ENCODE data around the gene IKBIP.
"Not testable (repeated sequence)": the region's sequence is repeated elsewhere in the genome, so short reads cannot be mapped to it uniquely, and the experiment has no call there.

Gene IKBIP

DNA sequence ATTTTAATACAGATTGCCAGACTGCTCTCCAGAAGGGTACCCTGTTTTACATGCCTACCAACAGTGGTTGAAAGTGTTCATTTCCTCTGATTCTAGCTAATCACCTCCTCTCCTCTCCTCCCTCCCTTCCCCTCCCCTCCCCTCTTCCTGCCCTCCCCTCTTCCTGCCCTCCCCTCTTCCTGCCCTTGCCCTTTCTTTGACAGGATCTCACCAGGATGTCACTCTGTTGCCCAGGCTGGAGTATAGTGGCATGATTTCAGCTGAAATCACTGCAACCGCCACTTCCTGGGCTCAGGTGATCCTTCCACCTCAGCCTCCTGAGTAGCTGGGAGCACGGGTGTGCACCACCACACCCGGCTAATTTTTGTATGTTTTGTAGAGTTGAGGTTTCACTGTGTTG lies 25.2 kb upstream of the IKBIP start:
- no peak overlapping the region for H3K27ac ChIP-seq (ENCODE audit: insufficient read depth, low read depth, low read length, poor library complexity, severe bottlenecking)
- H3K27me3 ChIP-seq (ENCODE audit: control insufficient read depth, insufficient read depth, low read length, poor library complexity, severe bottlenecking) = no peaks in the 10 kb centered on the region
- no peaks in the 10 kb centered on the region for H3K4me1 ChIP-seq (ENCODE audit: control insufficient read depth, insufficient read depth, low read length)
- no peak overlapping the region for H3K4me3 ChIP-seq (ENCODE audit: insufficient read depth, low read depth, low read length)
- no peaks in the 10 kb centered on the region for H3K9me3 ChIP-seq (ENCODE audit: control insufficient read depth, low read length)
- 92 to 96% methylated on average over 3 of the region's 3 CpGs for WGBS, 2 experiments
- H3K36me3 ChIP-seq (ENCODE audit: control insufficient read depth, insufficient read depth, low read length) = peaks cover 4% of the 10 kb centered on the region

DNA sequence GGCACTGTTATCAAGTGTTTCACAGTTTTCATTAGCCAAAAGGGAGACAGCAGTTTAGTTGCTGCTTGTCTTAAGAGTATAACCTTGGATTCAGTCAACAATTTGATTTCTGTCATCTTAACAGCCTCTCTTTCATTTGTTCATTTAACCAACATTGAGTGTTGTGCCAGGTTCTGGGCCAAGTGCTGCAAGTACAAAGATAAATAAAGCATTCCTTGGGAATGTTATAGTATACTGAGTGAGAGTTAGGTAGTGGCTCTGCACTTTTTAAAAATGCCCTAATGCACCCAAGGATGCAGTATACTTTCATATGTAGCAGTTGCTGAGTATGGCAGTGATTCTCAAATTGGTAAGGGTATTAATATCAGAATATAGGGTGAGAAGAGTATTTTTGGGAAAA lies 15.9 kb upstream of the IKBIP start:
- Histone ChIP-seq H3K4me1 (ENCODE audit: control insufficient read depth, insufficient read depth, low read length) (no peaks in the 10 kb centered on the region), H3K36me3 (ENCODE audit: control insufficient read depth, insufficient read depth, low read length) (peaks cover 11% of the 10 kb centered on the region), H3K27ac (ENCODE audit: insufficient read depth, low read depth, low read length, poor library complexity, severe bottlenecking) (no peak overlapping the region), H3K27me3 (ENCODE audit: control insufficient read depth, insufficient read depth, low read length, poor library complexity, severe bottlenecking) (no peaks in the 10 kb centered on the region), H3K4me3 (ENCODE audit: insufficient read depth, low read depth, low read length) (no peak overlapping the region), H3K9me3 (ENCODE audit: control insufficient read depth, low read length) (no peaks in the 10 kb centered on the region)

GRCh38 chr12:98656289-98657101 lies 11.9 kb upstream of the IKBIP start:
- Histone ChIP-seq H3K4me3 (ENCODE audit: insufficient read depth, low read depth, low read length) (no peak overlapping the region), H3K27ac (ENCODE audit: insufficient read depth, low read depth, low read length, poor library complexity, severe bottlenecking) (no peak overlapping the region), H3K36me3 (ENCODE audit: control insufficient read depth, insufficient read depth, low read length) (peaks cover 11% of the 10 kb centered on the region), H3K9me3 (ENCODE audit: control insufficient read depth, low read length) (no peaks in the 10 kb centered on the region), H3K27me3 (ENCODE audit: control insufficient read depth, insufficient read depth, low read length, poor library complexity, severe bottlenecking) (no peaks in the 10 kb centered on the region), H3K4me1 (ENCODE audit: control insufficient read depth, insufficient read depth, low read length) (no peaks in the 10 kb centered on the region)
- 93 to 96% methylated on average over 6 of the region's 6 CpGs for WGBS, 2 experiments

DNA sequence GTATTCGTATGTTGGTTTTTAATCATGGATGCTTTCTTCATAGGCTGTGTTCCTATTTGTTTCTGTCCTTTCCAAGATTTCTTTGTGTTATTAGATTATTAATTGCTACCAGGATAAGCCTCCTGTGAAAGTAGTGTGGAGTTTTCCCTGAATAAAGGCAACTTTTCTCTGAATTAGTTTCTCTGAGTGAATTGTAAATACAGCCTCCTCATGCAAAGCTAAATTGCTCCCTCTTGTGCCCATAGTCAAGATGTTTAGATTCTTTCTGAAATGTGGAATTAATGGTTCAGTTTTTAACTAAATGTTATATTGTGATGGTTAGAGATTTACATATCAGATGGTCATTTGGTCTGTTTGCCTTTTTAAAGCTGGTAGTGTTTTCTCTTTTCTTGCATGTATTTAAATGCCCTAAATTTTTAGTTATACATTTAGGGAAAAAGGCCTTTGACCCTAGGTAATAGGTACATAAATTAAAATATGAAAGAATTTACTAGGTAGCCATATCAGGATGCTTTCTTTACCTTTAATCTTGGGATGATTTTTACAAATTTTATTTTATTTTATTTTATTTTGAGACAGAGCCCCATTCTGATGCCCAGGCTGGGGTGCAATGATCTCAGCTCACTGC lies 9.4 kb upstream of the IKBIP start:
- 100% methylated on average over 1 of the region's 1 CpG for WGBS, 2 experiments
- Histone ChIP-seq H3K27me3 (ENCODE audit: control insufficient read depth, insufficient read depth, low read length, poor library complexity, severe bottlenecking) (no peaks in the 10 kb centered on the region), H3K36me3 (ENCODE audit: control insufficient read depth, insufficient read depth, low read length) (peaks cover 14% of the 10 kb centered on the region), H3K4me3 (ENCODE audit: insufficient read depth, low read depth, low read length) (no peak overlapping the region), H3K4me1 (ENCODE audit: control insufficient read depth, insufficient read depth, low read length) (no peaks in the 10 kb centered on the region), H3K27ac (ENCODE audit: insufficient read depth, low read depth, low read length, poor library complexity, severe bottlenecking) (no peak overlapping the region), H3K9me3 (ENCODE audit: control insufficient read depth, low read length) (no peaks in the 10 kb centered on the region)

GRCh38 chr12:98651328-98651727 lies 6.7 kb upstream of the IKBIP start:
- H3K27ac ChIP-seq (ENCODE audit: insufficient read depth, low read depth, low read length, poor library complexity, severe bottlenecking) = no peak overlapping the region
- H3K27me3 ChIP-seq (ENCODE audit: control insufficient read depth, insufficient read depth, low read length, poor library complexity, severe bottlenecking) = no peaks in the 10 kb centered on the region
- peaks cover 6% of the 10 kb centered on the region for H3K4me1 ChIP-seq (ENCODE audit: control insufficient read depth, insufficient read depth, low read length)
- H3K4me3 ChIP-seq (ENCODE audit: insufficient read depth, low read depth, low read length) = no peak overlapping the region
- H3K36me3 ChIP-seq (ENCODE audit: control insufficient read depth, insufficient read depth, low read length) = peaks cover 15% of the 10 kb centered on the region
- no peaks in the 10 kb centered on the region for H3K9me3 ChIP-seq (ENCODE audit: control insufficient read depth, low read length)

DNA sequence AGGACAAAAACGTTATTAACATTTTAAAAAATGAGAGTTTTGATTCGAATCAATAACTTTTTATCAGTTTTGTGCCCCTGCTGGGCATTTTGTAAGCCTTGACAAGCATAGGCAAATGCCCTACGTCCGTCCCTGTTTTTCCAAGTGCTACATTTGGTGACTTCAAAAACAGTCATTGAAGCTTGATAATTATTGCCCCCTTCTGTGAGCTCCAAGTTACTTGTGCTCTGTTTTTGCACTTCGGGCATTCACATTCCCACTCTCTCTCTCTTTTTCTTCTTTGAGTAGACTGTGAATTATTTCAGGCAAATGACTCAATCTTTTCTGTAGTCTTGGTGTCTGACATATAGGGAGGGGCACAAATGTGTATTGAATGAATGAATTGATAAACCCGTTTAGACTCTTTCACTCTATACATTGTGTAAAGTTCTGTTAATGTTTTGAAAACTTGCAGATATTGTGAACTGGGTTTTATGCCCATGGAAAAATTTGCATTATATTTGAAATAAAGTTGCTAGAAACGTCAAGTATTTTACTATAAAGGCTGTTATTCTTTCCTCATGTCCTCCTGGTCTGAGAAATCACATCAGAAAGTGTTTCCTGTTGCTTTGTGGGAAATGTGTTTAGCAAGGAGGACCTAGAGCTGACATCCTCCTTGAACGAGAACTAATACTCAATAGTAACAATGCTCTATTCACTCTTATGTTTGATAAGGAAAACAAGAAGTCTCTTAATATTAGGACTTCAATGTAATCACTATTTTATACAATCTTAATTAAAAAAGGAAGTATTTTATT lies 1.9 kb upstream of the IKBIP start:
- H3K9me3 ChIP-seq (ENCODE audit: control insufficient read depth, low read length) = no peaks in the 10 kb centered on the region
- H3K4me1 ChIP-seq (ENCODE audit: control insufficient read depth, insufficient read depth, low read length) = peaks cover 6% of the 10 kb centered on the region
- H3K27me3 ChIP-seq (ENCODE audit: control insufficient read depth, insufficient read depth, low read length, poor library complexity, severe bottlenecking) = peaks cover 3% of the 10 kb centered on the region
- H3K27ac ChIP-seq (ENCODE audit: insufficient read depth, low read depth, low read length, poor library complexity, severe bottlenecking) = no peak overlapping the region
- peak overlapping the region; percentile 98 for H3K4me3 ChIP-seq (ENCODE audit: insufficient read depth, low read depth, low read length)
- H3K36me3 ChIP-seq (ENCODE audit: control insufficient read depth, insufficient read depth, low read length) = peaks cover 15% of the 10 kb centered on the region
- 41 to 51% methylated on average over 6 to 7 of the region's 8 CpGs for WGBS, 2 experiments

DNA sequence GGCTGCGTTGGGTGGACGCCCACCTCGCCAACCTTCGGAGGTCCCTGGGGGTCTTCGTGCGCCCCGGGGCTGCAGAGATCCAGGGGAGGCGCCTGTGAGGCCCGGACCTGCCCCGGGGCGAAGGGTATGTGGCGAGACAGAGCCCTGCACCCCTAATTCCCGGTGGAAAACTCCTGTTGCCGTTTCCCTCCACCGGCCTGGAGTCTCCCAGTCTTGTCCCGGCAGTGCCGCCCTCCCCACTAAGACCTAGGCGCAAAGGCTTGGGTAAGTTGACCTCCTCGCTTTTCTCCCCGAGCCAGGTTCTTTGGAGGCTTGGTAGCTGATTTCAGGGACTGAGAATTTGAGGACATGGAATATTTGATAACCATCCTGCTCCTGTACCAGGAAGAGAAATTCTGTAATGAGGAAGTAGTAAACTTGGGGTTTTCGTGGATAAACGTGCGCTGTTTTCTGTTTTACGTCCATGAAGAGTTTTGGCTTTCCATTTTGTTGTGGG lies 1.0 kb upstream of the IKBIP start:
- H3K4me1 ChIP-seq (ENCODE audit: control insufficient read depth, insufficient read depth, low read length) = peaks cover 6% of the 10 kb centered on the region
- H3K36me3 ChIP-seq (ENCODE audit: control insufficient read depth, insufficient read depth, low read length) = peaks cover 15% of the 10 kb centered on the region
- H3K4me3 ChIP-seq (ENCODE audit: insufficient read depth, low read depth, low read length) = peak overlapping the region; percentile 98
- H3K9me3 ChIP-seq (ENCODE audit: control insufficient read depth, low read length) = no peaks in the 10 kb centered on the region
- H3K27ac ChIP-seq (ENCODE audit: insufficient read depth, low read depth, low read length, poor library complexity, severe bottlenecking) = peak overlapping the region; percentile 72
- H3K27me3 ChIP-seq (ENCODE audit: control insufficient read depth, insufficient read depth, low read length, poor library complexity, severe bottlenecking) = peaks cover 3% of the 10 kb centered on the region
- 3% methylated on average over 24 of the region's 24 CpGs for WGBS, 2 experiments

GRCh38 chr12:98644433-98644711 lies 216 bp downstream of the IKBIP start:
- Histone ChIP-seq H3K9me3 (ENCODE audit: control insufficient read depth, low read length) (no peaks in the 10 kb centered on the region), H3K4me1 (ENCODE audit: control insufficient read depth, insufficient read depth, low read length) (peaks cover 6% of the 10 kb centered on the region), H3K27me3 (ENCODE audit: control insufficient read depth, insufficient read depth, low read length, poor library complexity, severe bottlenecking) (peaks cover 3% of the 10 kb centered on the region), H3K4me3 (ENCODE audit: insufficient read depth, low read depth, low read length) (peak overlapping the region; percentile 98), H3K36me3 (ENCODE audit: control insufficient read depth, insufficient read depth, low read length) (peaks cover 8% of the 10 kb centered on the region), H3K27ac (ENCODE audit: insufficient read depth, low read depth, low read length, poor library complexity, severe bottlenecking) (peak overlapping the region; percentile 95)
- 0% methylated on average over 20 of the region's 20 CpGs for WGBS, 2 experiments

DNA sequence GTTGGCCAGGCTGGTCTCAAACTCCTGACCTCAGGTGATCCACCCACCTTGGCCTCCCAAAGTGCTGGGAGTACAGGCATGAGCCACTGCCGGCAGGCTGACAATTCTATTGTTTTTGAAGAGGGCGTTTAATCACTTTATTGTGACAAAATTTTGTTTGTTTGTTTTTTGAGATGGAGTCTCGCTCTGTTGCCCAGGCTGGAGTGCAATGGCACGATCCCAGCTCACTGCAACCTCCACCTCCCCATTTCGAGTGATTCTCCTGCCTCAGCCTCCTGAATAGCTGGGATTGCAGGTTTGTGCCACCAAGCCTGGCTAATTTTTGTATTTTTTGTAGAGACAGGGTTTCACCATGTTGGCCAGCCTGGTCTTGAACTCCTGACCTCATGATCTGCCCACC lies 1.8 kb downstream of the IKBIP start:
- 91 to 97% methylated on average over 5 of the region's 5 CpGs for WGBS, 2 experiments
- H3K4me3 ChIP-seq (ENCODE audit: insufficient read depth, low read depth, low read length); H3K4me1 ChIP-seq (ENCODE audit: control insufficient read depth, insufficient read depth, low read length); H3K36me3 ChIP-seq (ENCODE audit: control insufficient read depth, insufficient read depth, low read length); H3K9me3 ChIP-seq (ENCODE audit: control insufficient read depth, low read length); H3K27ac ChIP-seq (ENCODE audit: insufficient read depth, low read depth, low read length, poor library complexity, severe bottlenecking); H3K27me3 ChIP-seq (ENCODE audit: control insufficient read depth, insufficient read depth, low read length, poor library complexity, severe bottlenecking): not testable (repeated sequence)

- H3K36me3 ChIP-seq (ENCODE audit: control insufficient read depth, insufficient read depth, low read length) = no peaks in the 10 kb centered on the region
- H3K9me3 ChIP-seq (ENCODE audit: control insufficient read depth, low read length) = no peaks in the 10 kb centered on the region
Measured at GRCh38 chr12:98639491-98639890, 5.1 kb downstream of the IKBIP start.

More at GRCh38 chr12:98639491-98639890, 5.1 kb downstream of the IKBIP start:
- Histone ChIP-seq H3K27me3 (ENCODE audit: control insufficient read depth, insufficient read depth, low read length, poor library complexity, severe bottlenecking) (no peaks in the 10 kb centered on the region), H3K4me3 (ENCODE audit: insufficient read depth, low read depth, low read length) (no peak overlapping the region), H3K4me1 (ENCODE audit: control insufficient read depth, insufficient read depth, low read length) (no peaks in the 10 kb centered on the region), H3K27ac (ENCODE audit: insufficient read depth, low read depth, low read length, poor library complexity, severe bottlenecking) (no peak overlapping the region)
- WGBS, 2 experiments = 89 to 91% methylated on average over 3 of the region's 3 CpGs
